SK-N-SH treated with all-trans-retinoic acid at 6 μM for 48 hours (cell line): ENCODE data around the gene LYRM9.

Experiments used
- PPARA ChIP-seq: fragments of 250-450 bp; sonication (Bioruptor Pico); IDR thresholded peaks from 2 replicates; pipeline ENCODE4 v1.5.0; 2020; ENCODE audit warnings: mild to moderate bottlenecking, borderline replicate concordance
- RARB ChIP-seq: fragments of 250-450 bp; sonication (Bioruptor Pico); IDR thresholded peaks from 2 replicates; pipeline ENCODE4 v1.8.0; 2021; ENCODE audit warnings: mild to moderate bottlenecking, moderate library complexity
- SNAI2 ChIP-seq: fragments of 250-450 bp; sonication (Bioruptor Pico); IDR thresholded peaks from 2 replicates; pipeline ENCODE4 v1.5.0; 2020; ENCODE audit warnings: mild to moderate bottlenecking, moderate library complexity

DNA sequence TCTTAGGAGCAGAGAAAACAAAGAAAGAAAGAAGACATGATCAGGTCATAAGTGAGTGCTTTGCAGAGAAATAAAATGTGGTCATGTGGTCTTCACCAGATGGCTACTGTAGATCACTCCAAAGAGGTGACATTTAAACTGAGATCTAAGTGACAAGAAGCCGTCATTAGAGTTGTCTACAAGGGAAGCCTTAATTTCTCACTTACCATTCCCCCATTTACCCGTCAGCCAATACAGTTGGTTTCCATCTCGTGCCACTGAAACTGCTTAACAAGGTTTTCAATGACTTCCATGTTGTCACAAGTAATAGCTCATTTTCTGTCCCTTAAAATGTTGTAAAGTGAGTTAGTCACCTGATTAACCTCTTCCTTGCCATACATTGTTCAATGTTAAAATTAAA is 6.4 kb upstream of the LYRM9 start:
- TF ChIP-seq SNAI2 = no peak
- no peak for TF ChIP-seq RARB (CRISPR knock-in tag)
- TF ChIP-seq PPARA (CRISPR knock-in tag) = no peak
